GM08714 (cell line): ENCODE measurements around the gene ZNF860.
"Not testable (repeated sequence)": the region's sequence is repeated elsewhere in the genome, so short reads cannot be mapped to it uniquely, and the experiment has no call there.

ENCODE experiments used
- H3K4me3 ChIP-seq: fragments of 200-500 bp; sonication (Bioruptor generic); 2 replicates; pipeline ENCODE4 v1.5.1; 2014; ENCODE audit warnings: mild to moderate bottlenecking, low read length, inconsistent platforms
- ZNF274 ChIP-seq: IDR thresholded peaks from 2 replicates; pipeline ENCODE4 v1.6.1; 2012; ENCODE audit warnings: mild to moderate bottlenecking, low read depth, low read length

Gene ZNF860

DNA sequence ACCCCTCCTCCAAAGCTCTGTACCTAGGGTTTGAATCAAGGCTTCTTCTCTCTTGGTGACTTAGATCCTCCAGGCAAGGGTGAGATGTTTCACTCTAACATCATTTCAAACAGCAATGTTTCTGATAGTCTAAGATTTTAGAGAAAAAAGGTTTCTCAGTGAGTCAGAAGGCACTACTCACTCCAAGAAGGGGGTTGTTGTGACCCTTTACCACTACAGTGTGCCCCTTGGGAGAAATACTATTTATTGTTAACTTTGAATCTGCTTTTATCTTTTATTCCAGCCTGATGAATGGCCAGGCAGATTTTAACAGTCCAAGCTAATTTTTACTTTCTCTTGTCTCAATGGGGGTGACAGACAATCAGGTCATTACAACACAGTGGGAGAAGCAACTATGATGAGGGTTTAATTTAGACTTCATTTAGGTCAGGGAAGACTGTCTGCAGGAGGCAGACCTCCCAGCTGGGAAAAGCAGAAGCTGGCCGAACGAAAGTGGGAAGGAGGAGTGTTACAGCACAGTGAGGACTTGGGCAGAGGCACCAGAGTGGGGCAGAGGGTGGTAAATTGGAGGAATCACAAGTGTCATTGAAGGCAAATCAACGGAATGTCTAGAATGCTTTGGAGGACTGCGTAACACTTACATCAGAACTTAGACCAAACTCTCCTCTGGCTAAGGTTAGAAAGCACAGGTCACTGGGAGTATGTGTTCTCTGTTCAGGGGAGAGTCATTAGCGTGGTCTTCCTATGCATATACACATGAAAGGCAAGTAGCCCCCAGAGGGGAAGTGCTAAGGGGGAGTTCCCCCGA is 21.2 kb downstream of the ZNF860 start:
- no peak overlapping the region for H3K4me3 ChIP-seq
- no peak for TF ChIP-seq ZNF274

DNA sequence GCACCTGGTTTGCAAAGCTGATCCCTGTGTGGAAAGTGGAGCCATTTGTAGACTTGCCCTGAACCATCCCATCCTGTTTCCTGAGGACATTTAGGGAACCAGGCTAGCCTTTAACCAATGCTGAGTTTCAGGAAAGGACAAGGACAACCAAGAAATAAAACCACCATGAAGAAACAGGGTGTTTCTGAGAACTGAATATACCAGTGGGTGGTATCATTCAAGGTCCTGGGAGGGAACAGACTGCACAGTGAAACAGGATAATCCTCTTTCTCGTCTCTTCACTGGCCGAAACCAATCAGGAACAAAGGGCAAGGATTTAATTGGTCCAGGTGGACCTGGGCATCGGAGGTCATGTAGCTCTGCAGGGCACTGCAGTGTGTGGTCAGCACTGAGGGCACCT is 21.8 kb downstream of the ZNF860 start:
- TF ChIP-seq ZNF274: no peak
- no peak overlapping the region for H3K4me3 ChIP-seq

DNA sequence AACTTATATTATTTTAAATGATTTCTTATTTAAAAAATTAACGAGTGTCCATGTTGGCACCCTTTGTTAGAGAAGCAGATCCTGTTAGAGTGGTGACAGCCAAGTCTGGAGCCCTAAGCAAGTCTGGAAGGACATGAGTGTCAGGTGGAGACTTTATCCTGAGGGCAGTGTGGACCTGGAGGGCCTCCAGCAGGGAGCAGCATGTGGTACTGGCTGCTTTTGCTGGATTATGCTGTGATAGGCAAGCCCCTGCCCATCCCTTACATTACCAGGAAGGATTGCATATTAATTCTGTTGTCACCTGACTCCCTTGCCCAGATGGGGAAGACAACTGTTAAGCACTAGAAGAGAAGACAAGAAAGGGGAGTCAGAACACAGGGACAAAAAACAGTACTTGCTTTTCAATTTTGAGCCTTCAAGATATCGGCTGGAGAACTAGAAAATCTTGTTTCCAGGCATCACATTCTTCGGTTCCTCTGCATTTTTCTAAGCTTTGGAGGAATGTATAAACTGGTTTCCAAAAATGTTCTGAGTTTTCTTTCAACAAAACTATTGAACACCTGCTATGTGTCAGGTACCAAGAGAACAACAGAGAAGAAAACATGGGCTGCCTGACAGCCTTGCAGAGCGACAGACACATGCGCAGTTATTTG is 22.7 kb downstream of the ZNF860 start:
- TF ChIP-seq ZNF274: no peak
- no peak overlapping the region for H3K4me3 ChIP-seq

DNA sequence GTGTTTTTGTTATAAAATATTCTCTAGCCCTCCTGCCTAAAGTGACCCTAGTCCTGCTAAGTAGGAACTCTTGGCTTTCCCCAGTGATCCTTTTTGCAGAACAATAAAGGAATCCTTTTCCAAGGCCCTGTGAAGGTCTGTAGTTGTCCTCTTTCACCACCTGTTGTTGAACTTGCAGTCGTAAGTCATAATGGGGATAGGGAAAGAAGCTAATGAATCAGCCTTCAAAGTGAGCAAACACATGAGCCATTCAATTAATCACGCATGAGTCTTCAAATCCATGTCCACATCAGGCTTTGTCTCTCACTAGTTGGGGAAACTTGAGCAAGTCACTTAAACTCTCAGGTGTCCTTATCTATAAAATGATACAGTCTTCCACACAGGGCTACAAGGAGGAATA is 27.6 kb downstream of the ZNF860 start:
- no peak for TF ChIP-seq ZNF274
- H3K4me3 ChIP-seq: no peak overlapping the region

DNA sequence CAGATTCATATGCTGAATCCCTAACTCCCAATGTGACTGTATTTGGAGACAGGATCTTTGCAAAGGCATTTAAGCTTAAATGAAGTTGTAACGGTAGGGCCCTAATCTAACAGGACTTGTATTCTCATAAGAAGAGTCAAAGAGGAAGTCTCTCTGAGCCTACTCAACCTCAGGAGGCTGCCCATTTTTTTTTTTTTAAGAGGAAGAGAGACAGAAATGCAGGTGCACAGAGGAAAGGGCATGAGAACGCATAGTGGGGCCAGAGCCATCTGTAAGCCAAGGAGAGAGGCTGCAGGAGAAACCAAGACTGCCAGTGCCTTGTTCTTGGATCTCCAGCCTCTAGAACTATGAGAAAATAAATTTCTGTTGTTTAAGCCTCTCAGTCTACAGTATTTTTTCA is 28.4 kb downstream of the ZNF860 start:
- TF ChIP-seq ZNF274: no peak
- no peak overlapping the region for H3K4me3 ChIP-seq

DNA sequence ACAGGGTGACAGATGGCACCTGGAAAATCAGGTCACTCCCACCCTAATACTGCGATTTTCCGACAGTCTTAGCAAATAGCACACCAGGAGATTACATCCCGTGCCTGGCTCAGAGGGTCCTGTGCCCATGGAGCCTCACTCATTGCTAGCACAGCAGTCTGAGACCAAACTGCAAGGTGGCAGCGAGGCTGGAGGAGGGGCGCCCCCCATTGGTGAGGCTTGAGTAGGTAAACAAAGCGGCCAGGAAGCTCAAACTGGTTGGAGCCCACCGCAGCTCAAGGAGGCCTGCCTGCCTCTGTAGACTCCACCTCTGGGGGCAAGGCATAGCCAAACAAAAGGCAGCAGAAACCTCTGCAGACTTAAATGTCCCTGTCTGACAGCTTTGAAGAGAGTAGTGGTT is 29.1 kb downstream of the ZNF860 start:
- not testable (repeated sequence) for H3K4me3 ChIP-seq

DNA sequence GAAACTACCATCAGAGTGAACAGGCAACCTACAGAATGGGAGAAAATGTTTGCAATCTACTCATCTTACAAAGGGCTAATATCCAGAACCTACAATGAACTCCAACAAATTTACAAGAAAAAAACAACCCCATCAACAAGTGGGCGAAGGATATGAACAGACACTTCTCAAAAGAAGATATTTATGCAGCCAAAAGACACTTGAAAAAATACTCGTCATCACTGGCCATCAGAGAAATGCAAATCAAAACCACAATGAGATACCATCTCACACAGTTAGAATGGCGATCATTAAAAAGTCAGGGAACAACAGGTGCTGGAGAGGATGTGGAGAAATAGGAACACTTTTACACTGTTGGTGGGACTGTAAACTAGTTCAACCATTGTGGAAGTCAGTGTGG is 34.1 kb downstream of the ZNF860 start:
- H3K4me3 ChIP-seq: not testable (repeated sequence)

DNA sequence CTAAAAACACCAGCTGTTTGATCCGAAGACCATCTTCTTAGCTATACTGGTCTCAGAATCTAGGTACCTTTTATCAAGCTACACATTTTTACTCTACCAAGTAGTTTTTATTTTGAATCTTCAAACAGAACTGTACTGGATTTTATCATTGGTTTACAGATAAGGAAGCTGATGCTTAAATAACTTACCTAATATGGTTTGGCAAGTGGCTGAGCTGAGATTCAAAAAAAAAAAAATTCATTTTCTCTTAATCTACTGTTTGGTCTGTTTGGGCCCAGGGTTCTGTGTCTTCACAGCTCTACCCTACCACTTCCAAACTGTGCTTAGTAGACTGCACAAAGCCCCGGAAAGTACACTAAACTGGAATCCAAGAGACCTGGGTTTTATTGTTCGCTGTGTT is 35.7 kb downstream of the ZNF860 start:
- TF ChIP-seq ZNF274: no peak
- no peak overlapping the region for H3K4me3 ChIP-seq

DNA sequence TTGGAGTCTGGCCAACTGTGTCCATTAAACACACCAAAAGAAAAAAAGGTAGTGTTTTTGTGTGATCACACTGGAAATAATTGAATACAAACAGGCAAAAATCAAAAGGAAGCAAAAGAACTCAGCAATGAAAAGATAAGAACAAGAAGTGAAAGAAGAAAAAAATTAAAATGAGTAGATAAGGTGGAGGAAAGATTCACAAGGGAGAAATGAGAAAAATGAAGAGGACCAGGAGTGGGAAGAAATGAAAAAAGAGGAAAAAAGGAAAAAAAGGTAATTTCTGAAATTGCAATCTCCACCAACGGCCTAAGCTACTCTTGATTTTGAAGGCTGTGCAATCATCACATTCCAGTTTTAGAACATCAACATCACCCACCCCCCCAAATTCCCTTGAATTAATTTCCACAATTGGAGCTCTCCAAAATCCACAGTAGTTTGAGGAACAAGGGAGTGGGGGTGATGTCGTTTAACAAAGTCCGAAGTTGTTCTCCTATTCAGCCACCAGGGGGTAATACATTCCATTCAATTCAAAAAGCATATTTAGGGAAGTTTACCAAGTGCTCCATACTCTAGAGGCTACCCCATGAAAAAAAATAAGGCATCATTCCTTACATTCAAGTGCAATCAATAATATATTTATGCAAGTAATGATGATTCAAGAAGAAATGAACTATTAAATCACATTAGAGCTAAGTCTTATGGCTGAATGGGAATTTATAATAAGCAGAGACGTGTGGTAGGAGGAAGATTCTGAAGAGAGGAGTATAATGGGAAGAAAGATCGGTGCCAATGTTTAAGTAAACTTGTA is 37.4 kb downstream of the ZNF860 start:
- no peak for TF ChIP-seq ZNF274
- H3K4me3 ChIP-seq: no peak overlapping the region

DNA sequence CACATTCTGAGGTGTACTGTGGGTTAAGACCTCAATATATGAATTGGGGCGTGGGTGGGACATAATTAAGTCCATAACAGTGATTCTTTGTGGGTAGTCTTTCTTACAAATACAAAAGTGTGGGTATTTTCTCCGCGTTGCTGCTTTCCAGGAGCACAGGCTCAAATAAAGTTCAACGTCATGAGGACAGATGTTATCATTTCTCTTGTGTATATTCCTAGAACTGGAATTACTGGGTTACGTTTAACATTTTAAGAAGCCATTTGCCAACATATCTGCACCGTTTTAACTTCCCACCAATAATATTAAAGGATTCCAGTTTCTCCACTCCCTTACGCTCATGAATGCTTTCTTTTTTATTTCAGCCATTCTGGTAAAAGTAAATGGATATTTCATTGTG is 39.6 kb downstream of the ZNF860 start:
- no peak overlapping the region for H3K4me3 ChIP-seq
- TF ChIP-seq ZNF274: no peak

DNA sequence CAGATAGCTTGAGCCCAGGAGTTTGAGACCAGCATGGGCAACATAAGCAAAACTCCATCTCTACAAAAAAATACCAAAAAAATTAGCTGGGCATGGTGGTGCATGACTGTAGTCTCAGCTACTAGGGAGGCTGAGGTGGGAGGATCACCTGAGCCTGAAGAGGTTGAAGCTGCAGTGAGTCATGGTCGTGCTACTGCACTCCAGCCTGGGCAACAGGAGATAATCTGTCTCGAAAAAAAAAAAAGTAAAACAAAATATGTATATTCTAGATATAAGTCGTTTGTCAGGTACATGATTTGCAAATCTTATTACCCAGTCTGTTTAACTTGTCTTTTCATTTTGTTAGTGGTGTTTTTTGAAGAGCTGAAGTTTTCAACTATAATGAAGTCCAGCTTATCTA is 40.2 kb downstream of the ZNF860 start:
- no peak for TF ChIP-seq ZNF274
- no peak overlapping the region for H3K4me3 ChIP-seq

DNA sequence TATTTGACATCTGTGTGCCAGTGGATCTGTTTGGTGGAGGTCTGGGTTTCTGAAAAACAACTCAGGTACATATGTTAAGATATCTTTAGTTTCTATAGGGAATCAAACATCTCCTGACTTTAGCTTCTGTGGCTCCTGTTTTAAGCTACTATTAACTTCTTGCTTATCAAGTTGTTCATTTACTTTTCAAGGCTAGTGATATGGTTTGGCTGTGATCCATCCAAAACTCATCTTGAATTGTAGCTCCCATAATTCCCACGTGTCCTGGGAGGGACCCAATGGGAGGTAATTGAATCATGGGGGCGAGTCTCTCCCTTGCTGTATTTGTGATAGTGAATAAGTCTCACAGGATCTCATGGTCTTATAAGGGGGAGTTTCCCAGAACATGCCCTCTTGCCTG is 41.4 kb downstream of the ZNF860 start:
- no peak overlapping the region for H3K4me3 ChIP-seq
- TF ChIP-seq ZNF274: no peak

DNA sequence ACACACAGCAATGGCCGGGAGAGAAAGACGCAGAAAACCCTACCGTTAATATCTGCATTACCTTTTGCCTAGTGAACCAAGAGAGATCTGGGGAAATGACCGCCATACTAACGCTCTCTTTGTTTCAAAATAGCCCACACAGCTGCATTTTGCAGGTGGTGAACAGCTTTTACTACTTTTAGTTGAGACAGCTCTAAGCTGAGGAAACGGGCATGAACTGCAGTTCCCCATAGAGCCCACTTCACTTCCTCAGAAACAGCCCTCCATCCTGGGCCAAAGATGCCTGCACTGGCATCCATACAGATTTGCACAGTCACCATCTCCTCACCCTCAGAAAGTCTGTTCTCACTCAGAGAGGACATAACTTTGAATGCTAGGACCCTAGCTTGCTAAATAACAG is 45.0 kb downstream of the ZNF860 start:
- no peak for TF ChIP-seq ZNF274
- no peak overlapping the region for H3K4me3 ChIP-seq

DNA sequence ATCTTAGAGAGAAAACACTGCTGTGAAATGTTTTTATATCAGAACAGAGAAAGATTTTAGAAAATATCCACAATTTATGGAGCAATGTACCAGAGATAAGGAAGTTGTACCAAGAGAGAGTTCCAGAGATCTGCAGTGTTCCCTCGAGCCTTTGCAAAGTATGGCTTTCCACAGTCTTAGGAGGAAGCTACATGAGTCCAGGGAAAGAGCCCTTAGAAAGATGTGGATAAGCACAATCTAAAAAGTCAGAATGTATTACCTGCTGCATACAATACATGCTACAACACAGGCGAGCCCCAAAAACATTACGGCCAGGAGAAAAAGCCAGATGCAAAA is 56.4 kb downstream of the ZNF860 start:
- TF ChIP-seq ZNF274: no peak
- no peak overlapping the region for H3K4me3 ChIP-seq

DNA sequence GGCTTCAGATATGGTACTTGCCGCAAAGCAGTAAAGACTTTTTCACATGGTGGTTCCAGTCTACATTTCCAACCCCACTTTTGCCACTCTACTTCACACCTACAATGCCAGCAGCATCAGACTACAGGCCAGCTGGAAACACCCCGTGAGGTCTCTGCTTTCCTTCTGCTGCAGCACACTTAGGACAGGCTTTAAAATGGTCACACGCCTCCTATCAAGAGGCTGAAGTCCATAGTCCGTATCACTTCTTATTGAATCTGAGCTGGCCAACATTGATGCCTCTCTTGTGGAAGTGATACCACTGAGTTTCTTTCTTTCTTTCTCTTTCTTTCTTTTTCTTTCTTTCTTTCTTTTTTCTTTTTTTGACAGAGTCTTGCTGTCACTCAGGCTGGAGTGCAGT is 59.8 kb downstream of the ZNF860 start:
- H3K4me3 ChIP-seq: no peak overlapping the region
- TF ChIP-seq ZNF274: no peak
